H1 (cell line): ENCODE results near the gene OLFML2A. TPM values are rescaled to one million over a fixed set of nuclear protein-coding genes. Genes with fewer than 3 reads are reported as not detected.

ENCODE experiments used
- CTCF ChIA-PET: fragments of 300-600 bp; sonication (Branson Sonifier 250); formaldehyde crosslinking; loops from one replicate; lab custom pipeline; 2021; ENCODE audit not compliant: partially characterized antibody; lab: Charles Lee
- POLR2A ChIA-PET: fragments of 300-600 bp; sonication (Branson Sonifier 250); formaldehyde crosslinking; loops from one replicate; lab custom pipeline; 2021; ENCODE audit warnings: inconsistent platforms; ENCODE audit not compliant: partially characterized antibody; lab: Charles Lee
- DNase-seq, 2 experiments: peaks; one replicate each; pipeline versions ENCODE4 v3.0.0 to v3.0.0-alpha.2; 2010 to 2022; ENCODE audit warnings: low spot score in 2 of 2, low read depth in 1 of 2, mixed read lengths in 1 of 2
- FAIRE-seq: peaks from 2 replicates; lab custom pipeline; 2011; peaks lifted over from hg19 to GRCh38; lab: Jason Lieb, UNC
- H2AFZ ChIP-seq: 2 replicates; pipeline ENCODE4 v1.8.1; 2012; ENCODE audit warnings: low read length, inconsistent platforms
- H2AK5ac ChIP-seq: 2 replicates; pipeline ENCODE4 v1.6.1; 2013; ENCODE audit warnings: low read depth, low read length
- H2BK120ac ChIP-seq: replicated peaks from 2 replicates; pipeline ENCODE3; 2013; ENCODE audit warnings: low read depth, low read length, inconsistent platforms
- H2BK12ac ChIP-seq: 2 replicates; pipeline ENCODE4 v1.6.1; 2013; ENCODE audit warnings: low read depth, low read length
- H2BK15ac ChIP-seq: 2 replicates; pipeline ENCODE4 v1.6.1; 2013; ENCODE audit warnings: low read length
- H2BK20ac ChIP-seq: 2 replicates; pipeline ENCODE4 v1.6.1; 2013; ENCODE audit warnings: low read length
- H2BK5ac ChIP-seq: 2 replicates; pipeline ENCODE4 v1.6.1; 2013; ENCODE audit warnings: low read depth, low read length
- H3K14ac ChIP-seq: 2 replicates; pipeline ENCODE4 v1.6.1; 2013; ENCODE audit warnings: inconsistent platforms; ENCODE audit not compliant: insufficient read length
- H3K18ac ChIP-seq: 2 replicates; pipeline ENCODE4 v1.6.1; 2013; ENCODE audit warnings: low read length; ENCODE audit errors: extremely low read depth
- H3K23ac ChIP-seq: 2 replicates; pipeline ENCODE4 v1.6.1; 2013; ENCODE audit warnings: inconsistent platforms; ENCODE audit not compliant: insufficient read length
- H3K23me2 ChIP-seq: 2 replicates; pipeline ENCODE4 v1.6.1; 2013; ENCODE audit warnings: low read depth, low read length
- H3K27ac ChIP-seq: 2 replicates; pipeline ENCODE4 v1.6.1; 2011; ENCODE audit warnings: low read depth, low read length, inconsistent platforms
- H3K27me3 ChIP-seq, 4 experiments: replicated peaks in 1 of 4; 1 replicate in 1 of 4; 2 replicates in 3 of 4; pipeline versions ENCODE4 v1.6.1 to v1.8.1; 2011 to 2013; ENCODE audit warnings: low read length in 3 of 4, mild to moderate bottlenecking in 3 of 4, inconsistent platforms in 2 of 4, mixed read lengths in 2 of 4, moderate library complexity in 1 of 4; ENCODE audit not compliant: control insufficient read depth in 3 of 4, insufficient read depth in 3 of 4; ENCODE audit errors: extremely low read depth in 1 of 4
- H3K36me3 ChIP-seq, 4 experiments: 2 replicates each; pipeline versions ENCODE4 v1.6.1 to v1.8.1; 2011 to 2013; ENCODE audit warnings: mild to moderate bottlenecking in 4 of 4, low read length in 3 of 4, moderate library complexity in 2 of 4, control low read depth in 1 of 4, inconsistent platforms in 1 of 4; ENCODE audit not compliant: insufficient read depth in 4 of 4, control insufficient read depth in 2 of 4
- H3K4ac ChIP-seq: replicated peaks from 2 replicates; pipeline ENCODE3; 2013; ENCODE audit warnings: low read length, low read depth, mixed read lengths, inconsistent platforms; ENCODE audit not compliant: insufficient read length
- H3K4me1 ChIP-seq, 4 experiments: replicated peaks in 1 of 4; 1 replicate in 1 of 4; 2 replicates in 3 of 4; pipeline versions ENCODE4 v1.6.1 to v1.8.1; 2011 to 2013; ENCODE audit warnings: low read length in 3 of 4, inconsistent platforms in 2 of 4, mixed read lengths in 1 of 4; ENCODE audit not compliant: insufficient read depth in 4 of 4, control insufficient read depth in 3 of 4
- H3K4me2 ChIP-seq, 2 experiments: 2 replicates each; pipeline versions ENCODE4 v1.6.1 to v1.8.1; 2011 to 2013; ENCODE audit warnings: low read depth in 2 of 2, low read length in 2 of 2, control low read depth in 1 of 2, inconsistent platforms in 1 of 2, mild to moderate bottlenecking in 1 of 2; ENCODE audit not compliant: insufficient read depth in 1 of 2
- H3K4me3 ChIP-seq, 4 experiments: fragments of 200-600, 300-600 bp in 1 of 4; sonication (generic), shearing (Covaris generic), sonication (Bioruptor Twin) in 1 of 4; 2 replicates each; pipeline versions ENCODE4 v1.5.1 to v1.8.1; 2011 to 2016; ENCODE audit warnings: low read length in 4 of 4, low read depth in 3 of 4, control low read depth in 2 of 4, inconsistent platforms in 2 of 4, mild to moderate bottlenecking in 2 of 4, mixed read lengths in 1 of 4, moderate library complexity in 1 of 4; ENCODE audit not compliant: insufficient read depth in 2 of 4; ENCODE audit errors: extremely low read depth in 1 of 4
- H3K56ac ChIP-seq: replicated peaks from 2 replicates; pipeline ENCODE3; 2013; ENCODE audit warnings: low read depth, mild to moderate bottlenecking, mixed read lengths, low read length, inconsistent platforms; ENCODE audit not compliant: insufficient read length
- H3K79me1 ChIP-seq: 2 replicates; pipeline ENCODE4 v1.6.1; 2013; ENCODE audit warnings: low read depth, low read length, control low read depth
- H3K79me2 ChIP-seq, 2 experiments: 2 replicates each; pipeline versions ENCODE4 v1.6.1 to v1.8.1; 2012 to 2013; ENCODE audit warnings: low read length in 2 of 2, mild to moderate bottlenecking in 2 of 2, inconsistent platforms in 1 of 2; ENCODE audit not compliant: insufficient read depth in 2 of 2, control insufficient read depth in 1 of 2
- H3K9ac ChIP-seq, 4 experiments: replicated peaks in 1 of 4; 1 replicate in 1 of 4; 2 replicates in 3 of 4; pipeline versions ENCODE4 v1.6.1 to v1.8.1; 2011 to 2013; ENCODE audit warnings: low read depth in 3 of 4, low read length in 3 of 4, control low read depth in 2 of 4, mild to moderate bottlenecking in 2 of 4, moderate library complexity in 2 of 4, inconsistent platforms in 1 of 4; ENCODE audit errors: extremely low read depth in 1 of 4
- H3K9me3 ChIP-seq, 2 experiments: 2 replicates each; pipeline versions ENCODE4 v1.6.1 to v1.8.1; 2012 to 2013; ENCODE audit warnings: mild to moderate bottlenecking in 2 of 2, moderate library complexity in 2 of 2, control low read depth in 1 of 2, inconsistent platforms in 1 of 2, low read depth in 1 of 2, low read length in 1 of 2, mixed read lengths in 1 of 2; ENCODE audit not compliant: insufficient read depth in 2 of 2
- H4K20me1 ChIP-seq, 2 experiments: replicated peaks in 1 of 2; 2 replicates each; pipeline versions ENCODE3 to v1.8.1; 2011 to 2013; ENCODE audit warnings: inconsistent platforms in 2 of 2, low read length in 2 of 2, mild to moderate bottlenecking in 1 of 2; ENCODE audit not compliant: insufficient read depth in 2 of 2, control insufficient read depth in 1 of 2
- H4K5ac ChIP-seq: 2 replicates; pipeline ENCODE4 v1.6.1; 2013; ENCODE audit warnings: low read length, low read depth, mixed read lengths, inconsistent platforms; ENCODE audit not compliant: insufficient read length
- H4K8ac ChIP-seq: 2 replicates; pipeline ENCODE4 v1.8.0; 2013; ENCODE audit warnings: mild to moderate bottlenecking, moderate library complexity, low read length, inconsistent platforms; ENCODE audit not compliant: insufficient read depth; ENCODE audit errors: extremely low read depth
- H4K91ac ChIP-seq: replicated peaks from 2 replicates; pipeline ENCODE3; 2013; ENCODE audit warnings: low read length, mixed read lengths, inconsistent platforms; ENCODE audit not compliant: insufficient read length
- MAX ChIP-seq: IDR thresholded peaks from 2 replicates; pipeline ENCODE4 v1.6.1; 2012; ENCODE audit warnings: inconsistent platforms
- TEAD4 ChIP-seq: IDR thresholded peaks from 2 replicates; pipeline ENCODE4 v1.6.1; 2012; ENCODE audit warnings: low read depth, low read length, inconsistent platforms, mixed read lengths
- ZNF274 ChIP-seq: IDR thresholded peaks from 2 replicates; pipeline ENCODE4 v1.7.0; 2012; ENCODE audit warnings: low read length, borderline replicate concordance; ENCODE audit errors: extremely low read depth
- WGBS, 2 experiments: shearing (Covaris generic) in 1 of 2; methylation state at CpG; one replicate each; pipeline versions ENCODE4 v1.1.6 to v1.1.7; 2013 to 2015; ENCODE audit warnings: low lambda C conversion rate in 2 of 2, mixed read lengths in 2 of 2, inconsistent platforms in 1 of 2, low coverage in 1 of 2, missing lambda C conversion rate in 1 of 2; ENCODE audit not compliant: insufficient replicate concordance in 2 of 2, insufficient coverage in 1 of 2, insufficient read length in 1 of 2; ENCODE audit errors: extremely low coverage in 1 of 2, missing lambda C conversion rate in 1 of 2; 5-methylcytosine and 5-hydroxymethylcytosine counted together
- polyA plus RNA-seq, 7 experiments: library from polyadenylated mRNA; depleted of rRNA in 3 of 7; stranded (reverse) in 5 of 7; unstranded in 2 of 7; fragments of >200 nt in 5 of 7; fragments of 200-250 nt in 2 of 7; gene quantifications; 1 replicate in 5 of 7; 2 replicates in 1 of 7; 4 replicates in 1 of 7; pipeline versions ENCODE4 v1.2.1 to v1.2.3, GENCODE V29; 2011 to 2013; ENCODE audit warnings: missing spikeins in 2 of 7, mixed read lengths in 2 of 7
- total RNA-seq: library from RNA; stranded (reverse); fragmentation: NEBNext Ultra II Directional; extraction: Animal tissue kit (Norgen Biotek cat#: 25700); gene quantifications from 2 replicates; pipeline ENCODE4 v1.2.1, GENCODE V29; 2021

Gene OLFML2A
- total and polyA plus RNA-seq, 2 of the 8 experiments (the other 6 are each of a cell fraction or from before 2014, with no cell fraction given) = 7.8 to 11.5 TPM

GRCh38 chr9:124820698-124821623, 44.0 kb downstream of the OLFML2A start:
- H3K36me3 ChIP-seq = no peaks in the 10 kb centered on the region
- H3K56ac ChIP-seq = no peak overlapping the region
- no peak overlapping the region for H2BK12ac ChIP-seq
- no peak for TF ChIP-seq ZNF274
- TF ChIP-seq MAX = no peak
- TF ChIP-seq TEAD4 = peak; percentile 63; the same call in 1 of the 2 replicates
- H4K5ac ChIP-seq = no peak overlapping the region
- H2BK15ac ChIP-seq = no peak overlapping the region
- H3K18ac ChIP-seq = no peak overlapping the region
- no peak overlapping the region for H3K4me2 ChIP-seq
- no peak overlapping the region for H3K14ac ChIP-seq
- no peak overlapping the region for H3K4ac ChIP-seq
- ChIA-PET CTCF (interaction anchor here (0.7 to 65.2 kb wide), 4 partner anchors 25 to 43 kb away, joined by 3 to 1529 read pairs (median 14); partner anchors contain the start of genes ARPC5L, RPL35 and WDR38), POLR2A (interaction anchor here (0.6 to 1.2 kb wide), 7 partner anchors 12 to 50 kb away, joined by 3 to 4 read pairs (median 3); partner anchors contain the start of gene NR6A1)
- H3K27ac ChIP-seq = no peak overlapping the region
- H2AK5ac ChIP-seq = no peak overlapping the region
- no peaks in the 10 kb centered on the region for H4K20me1 ChIP-seq
- no peak overlapping the region for H3K9ac ChIP-seq
- no peak overlapping the region for H2AFZ ChIP-seq
- no peaks in the 10 kb centered on the region for H3K79me2 ChIP-seq
- no peaks in the 10 kb centered on the region for H3K23me2 ChIP-seq
- 86% methylated on average over 12 of the region's 12 CpGs; no CpG with 5 or more reads in 1 of the 2 experiments for WGBS, 2 experiments
- peaks cover 0 to 3% (median 1%) of the 10 kb centered on the region in 4 experiments; a peak in 5 of 7 replicates for H3K4me1 ChIP-seq
- H3K4me3 ChIP-seq = no peak overlapping the region
- H2BK120ac ChIP-seq = no peak overlapping the region
- DNase-seq = no peak
- FAIRE-seq = no peak
- no peaks in the 10 kb centered on the region for H3K27me3 ChIP-seq
- H2BK20ac ChIP-seq = no peak overlapping the region
- H4K8ac ChIP-seq = no peak overlapping the region
- no peak overlapping the region for H4K91ac ChIP-seq
- no peak overlapping the region for H2BK5ac ChIP-seq
- H3K79me1 ChIP-seq = no peaks in the 10 kb centered on the region
- no peaks in the 10 kb centered on the region for H3K9me3 ChIP-seq
- H3K23ac ChIP-seq = no peak overlapping the region
